GM12878 (cell line): ENCODE results near the gene FGD4. TPM values are rescaled to one million over a fixed set of nuclear protein-coding genes. Genes with fewer than 3 reads are reported as not detected.
A peak's percentile ranks its signal among the peaks of the same experiment; 100 is the strongest.

Experiments
- ATAC-seq: fragments of 200-7000 bp; cut with Tn5 transposase; 3 replicates; pipeline ENCODE4 v1.9.1; 2020; ENCODE audit warnings: mild to moderate bottlenecking, moderate library complexity
- BruUV-seq: library from RNA; stranded (reverse); fragments of 400-500 nt; replicated peaks from 2 replicates; lab custom pipeline; 2021; lab: Mats Ljungman, UMichigan
- CTCF ChIA-PET: fragments of 300-600 bp; sonication (Branson Sonifier 250); formaldehyde crosslinking; extraction: SDS; loops from one replicate; lab custom pipeline; 2021; ENCODE audit warnings: inconsistent platforms; lab: Yijun Ruan, JAX
- POLR2A ChIA-PET: fragments of 350-600 bp; formaldehyde crosslinking; extraction: SDS; loops from one replicate; lab custom pipeline; 2021; ENCODE audit warnings: inconsistent platforms; lab: Charles Lee
- RAD21 ChIA-PET: fragments of 300-600 bp; sonication (Branson Sonifier 250); formaldehyde crosslinking; loops from one replicate; lab custom pipeline; 2023; ENCODE audit warnings: antibody characterized with exemption; ENCODE audit not compliant: unreplicated experiment; lab: Charles Lee
- SMC1A ChIA-PET: fragments of 300-600 bp; sonication (Branson Sonifier 250); formaldehyde crosslinking; loops from one replicate; lab custom pipeline; 2023; ENCODE audit not compliant: unreplicated experiment, uncharacterized antibody; lab: Charles Lee
- DNase-seq: peaks from one replicate; pipeline ENCODE4 v3.0.0-alpha.2; 2011; ENCODE audit warnings: low read depth, low spot score
- FAIRE-seq: peaks from 3 replicates; lab custom pipeline; 2011; peaks lifted over from hg19 to GRCh38; lab: Jason Lieb, UNC
- H2AFZ ChIP-seq: 2 replicates; pipeline ENCODE4 v1.6.0; 2011; ENCODE audit warnings: low read depth, low read length, control low read depth; ENCODE audit not compliant: control insufficient read depth
- H3K27ac ChIP-seq: 2 replicates; pipeline ENCODE4 v1.5.1; 2011; ENCODE audit warnings: control low read depth; ENCODE audit not compliant: control insufficient read depth, insufficient read depth
- H3K27me3 ChIP-seq, 2 experiments: replicated peaks in 1 of 2; 2 replicates each; pipeline versions ENCODE4 v1.6.0 to v1.6.1; 2011; ENCODE audit warnings: low read length in 1 of 2; ENCODE audit not compliant: control insufficient read depth in 2 of 2, insufficient read depth in 2 of 2
- H3K36me3 ChIP-seq, 2 experiments: 2 replicates each; pipeline ENCODE4 v1.5.1; 2011; ENCODE audit warnings: low read length in 1 of 2; ENCODE audit not compliant: control insufficient read depth in 2 of 2, insufficient read depth in 2 of 2
- H3K4me1 ChIP-seq: 2 replicates; pipeline ENCODE4 v1.6.1; 2011; ENCODE audit warnings: mild to moderate bottlenecking, low read length, moderate library complexity, mixed read lengths; ENCODE audit not compliant: control insufficient read depth, insufficient read depth
- H3K4me2 ChIP-seq: 2 replicates; pipeline ENCODE4 v1.6.0; 2011; ENCODE audit warnings: control low read depth; ENCODE audit not compliant: control insufficient read depth, insufficient read depth
- H3K4me3 ChIP-seq: fragments of 200-600 bp; sonication (generic); 2 replicates; pipeline ENCODE4 v1.5.1; 2016
- H3K79me2 ChIP-seq: 2 replicates; pipeline ENCODE4 v1.6.0; 2011; ENCODE audit warnings: low read length; ENCODE audit not compliant: control insufficient read depth, insufficient read depth
- H3K9ac ChIP-seq: 2 replicates; pipeline ENCODE4 v1.8.0; 2011; ENCODE audit warnings: low read length, control low read depth, mixed read lengths; ENCODE audit not compliant: control insufficient read depth, insufficient read depth
- H3K9me3 ChIP-seq: replicated peaks from 3 replicates; pipeline ENCODE4 v1.5.1; 2011; ENCODE audit warnings: mild to moderate bottlenecking, low read length; ENCODE audit not compliant: control insufficient read depth, insufficient read depth
- H4K20me1 ChIP-seq: 2 replicates; pipeline ENCODE4 v1.6.0; 2011; ENCODE audit not compliant: control insufficient read depth, insufficient read depth
- CHD1 ChIP-seq: IDR thresholded peaks from 2 replicates; pipeline ENCODE4 v1.6.1; 2012; ENCODE audit warnings: low read depth, low read length, improper control_type of control experiment
- E2F4 ChIP-seq: IDR thresholded peaks from 2 replicates; pipeline ENCODE4 v1.6.1; 2012; ENCODE audit warnings: low read depth, low read length, improper control_type of control experiment
- EP300 ChIP-seq, 2 experiments: fragments of 150-350 bp in 1 of 2; IDR thresholded peaks; 2 replicates each; pipeline ENCODE4 v1.6.1; 2011 to 2012; ENCODE audit warnings: low read depth in 2 of 2, low read length in 2 of 2, borderline replicate concordance in 1 of 2, improper control_type of control experiment in 1 of 2, inconsistent platforms in 1 of 2; ENCODE audit not compliant: control insufficient read depth in 1 of 2
- JUNB ChIP-seq: IDR thresholded peaks from 2 replicates; pipeline ENCODE4 v1.6.1; 2016; ENCODE audit warnings: antibody characterized with exemption, mild to moderate bottlenecking
- NFYB ChIP-seq: IDR thresholded peaks from 2 replicates; pipeline ENCODE4 v1.6.1; 2011; ENCODE audit warnings: low read depth, mild to moderate bottlenecking, low read length, improper control_type of control experiment, moderate library complexity; ENCODE audit not compliant: insufficient read depth
- NR2C2 ChIP-seq: IDR thresholded peaks from 2 replicates; pipeline ENCODE4 v1.6.1; 2011; ENCODE audit warnings: borderline replicate concordance, low read depth; ENCODE audit not compliant: control insufficient read depth, insufficient read length
- POU2F2 ChIP-seq: IDR thresholded peaks from 3 replicates; pipeline ENCODE4 v1.6.1; 2011; ENCODE audit warnings: low read depth, mild to moderate bottlenecking, low read length, borderline replicate concordance
- SKIL ChIP-seq: fragments of 450-650 bp; IDR thresholded peaks from 2 replicates; pipeline ENCODE4 v1.6.1; 2017; ENCODE audit warnings: mild to moderate bottlenecking, low read depth, inconsistent platforms; ENCODE audit not compliant: poor library complexity, severe bottlenecking
- SMARCA5 ChIP-seq: fragments of 450-650 bp; IDR thresholded peaks from 2 replicates; pipeline ENCODE4 v1.6.1; 2017; ENCODE audit warnings: mild to moderate bottlenecking
- YY1 ChIP-seq: IDR thresholded peaks from 2 replicates; pipeline ENCODE4 v1.6.1; 2011; ENCODE audit warnings: low read depth, mild to moderate bottlenecking, low read length
- ZNF592 ChIP-seq: fragments of 450-650 bp; IDR thresholded peaks from 2 replicates; pipeline ENCODE4 v1.6.1; 2017; ENCODE audit warnings: mild to moderate bottlenecking, moderate library complexity
- WGBS: methylation state at CpG from one replicate; pipeline ENCODE4 v1.1.6; 2016; ENCODE audit warnings: low lambda C conversion rate; ENCODE audit not compliant: insufficient replicate concordance, insufficient coverage; ENCODE audit errors: missing lambda C conversion rate; 5-methylcytosine and 5-hydroxymethylcytosine counted together
- in situ Hi-C: fragments of 300-500 bp; cut with MboI; formaldehyde crosslinking; loops from 9 replicates; pipeline ENCODE4 v1.14.3; 2018; ENCODE audit warnings: mixed read lengths
- intact Hi-C: fragments of 100-400 bp; cut with micrococcal nuclease; formaldehyde crosslinking; loops from one replicate; pipeline ENCODE4 v1.14.2; 2022; ENCODE audit not compliant: unreplicated experiment
- polyA plus RNA-seq, 11 experiments: library from polyadenylated mRNA; depleted of rRNA in 4 of 11; unstranded in 6 of 11; stranded (reverse) in 5 of 11; fragments of >200 nt; fragmentation: Nextera tagmentation in 4 of 11; fragmentation: Illumina TruSeq in 1 of 11; extraction: Ambion mirVana in 4 of 11; extraction: Trizol in 1 of 11; gene quantifications; 1 replicate in 1 of 11; 2 replicates in 10 of 11; pipeline versions ENCODE4 v1.2.1 to v1.2.3, GENCODE V29; 2011 to 2016; ENCODE audit warnings: inconsistent platforms in 2 of 11, missing spikeins in 2 of 11, low read depth in 1 of 11
- total RNA-seq, 4 experiments: library from RNA; depleted of rRNA in 3 of 4; stranded (reverse); fragments of >200 nt in 3 of 4; fragmentation: Illumina TruSeq in 1 of 4; extraction: Trizol in 1 of 4; gene quantifications; 2 replicates each; pipeline versions ENCODE4 v1.2.1 to v1.2.3, GENCODE V29; 2013 to 2021

Gene FGD4
- total and polyA plus RNA-seq, 10 of the 15 experiments (the other 5 are each of a cell fraction or from before 2014, with no cell fraction given) = 0.01 to 0.18 (median 0.08) TPM; not detected in 3

GRCh38 chr12:32400114-32400672 is 835 bp downstream of the FGD4 start:
- Histone ChIP-seq H3K27ac (no peak overlapping the region), H3K79me2 (no peaks in the 10 kb centered on the region), H3K4me3 (peak overlapping the region; percentile 57; the same call in 1 of the 2 replicates), H2AFZ (peak overlapping the region; percentile 87; the same call in 1 of the 2 replicates), H4K20me1 (no peaks in the 10 kb centered on the region), H3K27me3 (peaks cover 2 to 7% of the 10 kb centered on the region in 2 experiments; a peak in 3 of 4 replicates), H3K9me3 (no peaks in the 10 kb centered on the region)
- RAD21 ChIA-PET = no interaction called here
- intact Hi-C loops = no loop called here
- ATAC-seq = no peak
- BruUV-seq = no TSS peak
- 42% methylated on average over 15 of the region's 15 CpGs for WGBS
- FAIRE-seq = no peak
- no peak for TF ChIP-seq E2F4
- TF ChIP-seq NR2C2 = no peak
- no peak for TF ChIP-seq CHD1
- TF ChIP-seq POU2F2 = no peak
- no peak for TF ChIP-seq NFYB
- no peak for TF ChIP-seq ZNF592
- TF ChIP-seq YY1 = no peak
- TF ChIP-seq SKIL = no peak
- TF ChIP-seq SMARCA5 = no peak
- no peak for TF ChIP-seq JUNB
- no peak for TF ChIP-seq EP300 (IDR thresholded peaks at IDR 0.05; ENCODE audit: borderline replicate concordance in 1 of 2, control insufficient read depth in 1 of 2, low read depth in 2 of 2, low read length in 2 of 2)
- TF ChIP-seq, all 136 proteins: peak for 0
- H3K36me3 ChIP-seq = no peaks in the 10 kb centered on the region
- peak overlapping the region; percentile 96 for H3K4me2 ChIP-seq
- H3K4me1 ChIP-seq = no peaks in the 10 kb centered on the region
- ChIA-PET POLR2A (no interaction called here), SMC1A (interaction anchor here (0.6 kb wide), 1 partner anchor 176 kb away, joined by 3 read pairs; no protein-coding TSS in a partner anchor), CTCF (interaction anchor here (2.1 kb wide), 1 partner anchor 56 kb away, joined by 6 read pairs; no protein-coding TSS in a partner anchor)
- in situ Hi-C loops = no loop called here
- H3K9ac ChIP-seq = peak overlapping the region; percentile 16; the same call in 1 of the 2 replicates
- no peak for DNase-seq
